ENCODE measurements around the gene SAC3D1.

The SAC3D1 gene

DNA sequence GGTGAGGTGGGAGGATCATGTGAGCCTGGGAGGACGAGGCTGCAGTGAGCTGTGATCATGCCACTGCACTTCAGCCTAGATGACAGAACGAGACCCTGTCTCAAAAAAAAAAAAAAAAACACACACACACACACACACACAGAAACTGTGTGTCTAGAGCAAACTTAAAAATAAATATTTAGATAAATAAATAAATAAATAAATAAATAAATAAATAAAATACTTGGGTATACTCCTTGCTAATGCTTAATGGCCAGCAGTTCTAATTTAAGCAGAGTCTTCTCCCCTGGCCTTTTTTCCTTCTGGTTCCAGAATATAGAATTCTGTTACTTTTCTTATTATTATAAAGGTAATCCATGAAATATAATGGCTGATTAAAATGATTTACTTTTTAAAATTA is 32.1 kb upstream of the SAC3D1 start:
- Histone ChIP-seq H3K4me3 (ENCODE audit: low read depth, low read length) (no peak overlapping the region), H3K36me3 (no peaks in the 10 kb centered on the region), H3K9me3 (no peaks in the 10 kb centered on the region), H3K27me3 (no peaks in the 10 kb centered on the region), H3K4me1 (no peaks in the 10 kb centered on the region)
- TF ChIP-seq, protein P1, sequence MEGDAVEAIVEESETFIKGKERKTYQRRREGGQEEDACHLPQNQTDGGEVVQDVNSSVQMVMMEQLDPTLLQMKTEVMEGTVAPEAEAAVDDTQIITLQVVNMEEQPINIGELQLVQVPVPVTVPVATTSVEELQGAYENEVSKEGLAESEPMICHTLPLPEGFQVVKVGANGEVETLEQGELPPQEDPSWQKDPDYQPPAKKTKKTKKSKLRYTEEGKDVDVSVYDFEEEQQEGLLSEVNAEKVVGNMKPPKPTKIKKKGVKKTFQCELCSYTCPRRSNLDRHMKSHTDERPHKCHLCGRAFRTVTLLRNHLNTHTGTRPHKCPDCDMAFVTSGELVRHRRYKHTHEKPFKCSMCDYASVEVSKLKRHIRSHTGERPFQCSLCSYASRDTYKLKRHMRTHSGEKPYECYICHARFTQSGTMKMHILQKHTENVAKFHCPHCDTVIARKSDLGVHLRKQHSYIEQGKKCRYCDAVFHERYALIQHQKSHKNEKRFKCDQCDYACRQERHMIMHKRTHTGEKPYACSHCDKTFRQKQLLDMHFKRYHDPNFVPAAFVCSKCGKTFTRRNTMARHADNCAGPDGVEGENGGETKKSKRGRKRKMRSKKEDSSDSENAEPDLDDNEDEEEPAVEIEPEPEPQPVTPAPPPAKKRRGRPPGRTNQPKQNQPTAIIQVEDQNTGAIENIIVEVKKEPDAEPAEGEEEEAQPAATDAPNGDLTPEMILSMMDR (IDR thresholded peaks at IDR 0.05; ENCODE audit: low read depth, low read length): no peak
- no peak for DNase-seq

DNA sequence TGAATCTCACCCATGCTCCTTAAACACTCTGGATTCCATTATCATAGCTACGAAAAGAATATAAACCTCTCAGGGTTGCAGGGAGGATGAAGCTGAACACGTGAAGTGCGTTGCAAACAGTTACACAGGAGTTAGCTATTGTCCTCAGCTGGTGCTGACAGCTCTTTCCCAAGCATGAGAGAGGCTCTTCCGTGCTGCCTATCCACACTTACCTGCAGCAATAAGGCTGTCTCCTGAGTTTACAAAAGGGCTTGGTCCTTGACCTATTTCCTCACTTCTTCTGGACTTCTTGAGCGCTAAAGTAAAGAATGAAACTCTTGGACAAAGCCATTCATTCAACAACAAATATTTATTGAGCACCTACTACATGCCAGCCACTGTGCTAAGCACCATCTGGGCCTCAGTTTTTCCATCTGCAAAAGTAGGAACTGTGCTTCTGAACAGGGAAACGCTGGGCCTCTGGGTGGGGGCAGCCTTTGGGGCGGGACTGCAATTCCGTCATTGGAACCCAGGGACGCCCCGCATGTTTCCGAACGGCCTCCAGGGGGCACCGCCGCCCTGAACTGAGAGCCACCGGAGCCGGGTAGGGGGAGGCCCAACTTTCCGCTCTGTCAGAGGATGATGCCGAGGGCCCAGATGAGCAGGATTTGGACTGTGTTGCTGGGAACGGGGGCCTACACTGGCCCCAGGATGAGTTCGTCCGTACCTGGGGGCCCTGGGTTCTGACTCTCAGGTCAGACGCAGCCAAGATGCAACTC is 27.7 kb upstream of the SAC3D1 start:
- Histone ChIP-seq H3K27me3 (no peaks in the 10 kb centered on the region), H3K4me3 (ENCODE audit: low read depth, low read length) (peak overlapping the region; percentile 62), H3K36me3 (peaks cover under 1% of the 10 kb centered on the region; the same call in 1 of the 2 replicates), H3K4me1 (no peaks in the 10 kb centered on the region), H3K9me3 (no peaks in the 10 kb centered on the region)
- TF ChIP-seq, protein P1 (IDR thresholded peaks at IDR 0.05; ENCODE audit: low read depth, low read length): peak; percentile 56; the same call in 1 of the 2 replicates
- DNase-seq: peak; percentile 84

DNA sequence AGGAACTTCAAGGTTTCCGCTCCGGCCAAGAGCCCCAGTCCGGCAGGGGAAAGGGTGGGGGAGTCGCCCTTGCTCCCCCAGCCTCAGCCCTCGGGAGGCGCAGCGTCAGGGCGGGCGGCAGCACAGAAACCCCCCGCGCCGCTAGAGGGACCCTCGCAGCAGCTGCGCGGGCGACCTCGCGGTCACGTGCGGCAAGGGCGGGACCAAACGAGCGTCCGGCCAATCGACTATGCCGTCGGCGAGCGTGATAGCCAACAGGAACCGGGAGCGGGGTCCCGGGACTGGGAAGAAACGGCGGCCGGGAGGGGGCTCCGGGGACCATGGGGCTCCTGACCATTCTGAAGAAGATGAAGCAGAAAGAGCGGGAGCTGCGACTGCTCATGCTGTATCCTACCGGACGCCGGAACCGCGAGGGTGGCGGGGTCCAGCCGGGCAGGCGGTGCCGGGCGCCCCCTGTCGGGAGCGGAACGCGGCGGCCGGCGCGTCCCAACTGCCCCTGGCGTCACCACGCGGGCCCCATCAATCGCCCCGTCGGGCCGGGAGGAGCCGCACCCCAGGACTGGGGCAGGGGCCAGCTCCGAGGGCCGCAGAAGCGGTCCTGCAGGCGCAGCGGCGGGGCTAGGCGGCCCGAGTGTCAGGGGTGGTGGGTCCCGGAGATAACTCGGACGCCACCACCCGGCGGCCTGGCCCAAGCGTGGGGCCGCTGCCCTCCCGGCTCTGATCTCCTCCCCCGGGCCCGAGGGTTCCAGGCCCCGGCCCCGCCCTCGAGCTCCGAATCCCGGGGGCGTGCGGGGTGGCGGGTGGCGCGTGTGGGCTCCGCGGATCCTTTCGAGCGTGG is 26.9 kb upstream of the SAC3D1 start, which contains the start of gene ARL2:
Gene ARL2 (plus strand): TSS at position 273 of the 838 bp plus-strand sequence. CDS start 48 bp downstream, at position 321.
- Histone ChIP-seq H3K9me3 (no peaks in the 10 kb centered on the region), H3K27me3 (no peaks in the 10 kb centered on the region), H3K4me1 (no peaks in the 10 kb centered on the region), H3K36me3 (peaks cover 6% of the 10 kb centered on the region; the same call in 1 of the 2 replicates), H3K4me3 (ENCODE audit: low read depth, low read length) (peak within 1 kb of the TSS; percentile 62)
- peak; percentile 91 for DNase-seq
- TF ChIP-seq, protein P1 (IDR thresholded peaks at IDR 0.05; ENCODE audit: low read depth, low read length): peak; percentile 30; the same call in 1 of the 2 replicates

DNA sequence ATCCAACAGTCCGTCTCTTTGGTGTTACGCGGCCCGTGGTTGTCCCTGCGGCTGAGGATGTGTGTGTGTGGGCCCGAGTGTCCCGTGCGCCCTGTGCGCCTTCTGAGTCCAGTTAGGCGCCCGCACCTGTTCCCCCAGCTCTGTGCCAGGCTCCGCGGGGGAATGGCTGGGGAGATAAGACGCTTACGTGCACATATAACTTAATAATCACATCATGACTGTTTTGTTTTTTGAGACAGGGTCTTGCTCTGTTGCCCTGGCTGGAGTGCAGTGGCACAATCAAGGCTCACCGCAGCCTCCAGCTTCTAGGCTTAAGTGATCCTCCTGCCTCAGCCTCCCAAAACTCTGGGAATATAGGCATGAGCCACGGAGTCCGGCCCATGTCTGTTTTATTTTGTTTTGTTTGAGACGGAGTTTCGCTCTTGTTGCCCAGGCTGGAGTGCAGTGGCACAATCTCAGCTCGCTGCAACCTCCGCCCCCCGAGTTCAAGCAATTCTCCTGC is 26.2 kb upstream of the SAC3D1 start:
- Histone ChIP-seq H3K36me3 (peaks cover 6% of the 10 kb centered on the region; the same call in 1 of the 2 replicates), H3K27me3 (no peaks in the 10 kb centered on the region), H3K4me3 (ENCODE audit: low read depth, low read length) (peak overlapping the region; percentile 62), H3K9me3 (no peaks in the 10 kb centered on the region), H3K4me1 (no peaks in the 10 kb centered on the region)
- DNase-seq: no peak
- TF ChIP-seq, protein P1 (IDR thresholded peaks at IDR 0.05; ENCODE audit: low read depth, low read length): no peak

DNA sequence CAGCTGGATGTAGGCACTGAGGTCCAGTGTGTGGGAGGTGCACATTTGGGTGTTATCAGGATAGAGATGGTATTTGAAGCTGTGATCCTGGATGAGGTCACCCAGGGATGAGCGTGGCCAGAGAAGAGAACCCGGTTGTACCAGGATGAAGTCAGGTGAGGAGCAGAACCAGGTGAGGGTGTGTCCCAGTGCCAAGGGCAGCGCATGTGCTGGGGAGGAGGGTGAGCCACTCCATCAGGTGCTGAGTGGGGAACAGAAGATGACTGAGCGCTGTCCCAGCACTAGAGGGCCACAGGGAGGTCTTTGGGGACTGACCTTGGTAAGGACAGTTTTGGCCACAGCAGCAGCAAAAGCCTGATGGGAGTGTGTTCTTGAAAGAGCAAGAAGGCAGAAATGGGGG is 24.3 kb upstream of the SAC3D1 start:
- peaks cover 6% of the 10 kb centered on the region for H3K36me3 ChIP-seq
- H3K27me3 ChIP-seq: no peaks in the 10 kb centered on the region
- TF ChIP-seq, protein P1 (IDR thresholded peaks at IDR 0.05; ENCODE audit: low read depth, low read length): no peak
- H3K9me3 ChIP-seq: no peaks in the 10 kb centered on the region
- DNase-seq: no peak
- H3K4me3 ChIP-seq (ENCODE audit: low read depth, low read length): no peak overlapping the region
- no peaks in the 10 kb centered on the region for H3K4me1 ChIP-seq

All from BE2C (cell line).